Hematopoietic multipotent progenitor cell treated with erythropoietin and hydrocortisone succinate and interleukin-3 and kit ligand, for 4 days (in vitro differentiated cells): ENCODE measurements around the gene UTP14A.

Source experiments
- DNase-seq: peaks from one replicate; pipeline ENCODE4 v3.0.0-alpha.2; 2015

UTP14A gene

GRCh38 chrX:129953881-129954280 lies 47.9 kb downstream of the UTP14A start:
- no peak for DNase-seq

- DNase-seq, result no peak
These were observed 48.8 kb downstream of the UTP14A start for GRCh38 chrX:129954804-129955203.

- DNase-seq, result no peak
These were observed 49.7 kb downstream of the UTP14A start for GRCh38 chrX:129955682-129956081.

GRCh38 chrX:129956145-129956544 lies 50.2 kb downstream of the UTP14A start:
- no peak for DNase-seq

GRCh38 chrX:129956765-129957164 lies 50.8 kb downstream of the UTP14A start:
- DNase-seq, result no peak

- DNase-seq, result peak; percentile 93
These were observed 51.5 kb downstream of the UTP14A start for GRCh38 chrX:129957241-129958082.

- no peak for DNase-seq
These were observed 52.1 kb downstream of the UTP14A start for GRCh38 chrX:129958083-129958465.

- DNase-seq, result no peak
These were observed 53.0 kb downstream of the UTP14A start for GRCh38 chrX:129958814-129959492.

- no peak for DNase-seq
These were observed 53.5 kb downstream of the UTP14A start for GRCh38 chrX:129959493-129959832.

- peak; percentile 93 for DNase-seq
These were observed 55.5 kb downstream of the UTP14A start for GRCh38 chrX:129961180-129962083.

GRCh38 chrX:129963729-129964128 lies 57.8 kb downstream of the UTP14A start:
- DNase-seq, result no peak

- no peak for DNase-seq
These were observed 59.2 kb downstream of the UTP14A start for GRCh38 chrX:129965166-129965565.

- no peak for DNase-seq
These were observed 63.0 kb downstream of the UTP14A start for GRCh38 chrX:129968968-129969367.

GRCh38 chrX:129976441-129976840 lies 70.5 kb downstream of the UTP14A start:
- DNase-seq, result no peak
